NCI-H2196 (cell line): ENCODE measurements around the gene HEBP1.
A peak's percentile ranks its signal among the peaks of the same experiment; 100 is the strongest.

Experiments
- DNase-seq: peaks from one replicate; lab custom pipeline; 2025; ENCODE audit not compliant: unreplicated experiment; lab: John Stamatoyannopoulos, UW

Gene HEBP1

GRCh38 chr12:12992418-12993130, 7.5 kb downstream of the HEBP1 start:
- no peak for DNase-seq

DNA sequence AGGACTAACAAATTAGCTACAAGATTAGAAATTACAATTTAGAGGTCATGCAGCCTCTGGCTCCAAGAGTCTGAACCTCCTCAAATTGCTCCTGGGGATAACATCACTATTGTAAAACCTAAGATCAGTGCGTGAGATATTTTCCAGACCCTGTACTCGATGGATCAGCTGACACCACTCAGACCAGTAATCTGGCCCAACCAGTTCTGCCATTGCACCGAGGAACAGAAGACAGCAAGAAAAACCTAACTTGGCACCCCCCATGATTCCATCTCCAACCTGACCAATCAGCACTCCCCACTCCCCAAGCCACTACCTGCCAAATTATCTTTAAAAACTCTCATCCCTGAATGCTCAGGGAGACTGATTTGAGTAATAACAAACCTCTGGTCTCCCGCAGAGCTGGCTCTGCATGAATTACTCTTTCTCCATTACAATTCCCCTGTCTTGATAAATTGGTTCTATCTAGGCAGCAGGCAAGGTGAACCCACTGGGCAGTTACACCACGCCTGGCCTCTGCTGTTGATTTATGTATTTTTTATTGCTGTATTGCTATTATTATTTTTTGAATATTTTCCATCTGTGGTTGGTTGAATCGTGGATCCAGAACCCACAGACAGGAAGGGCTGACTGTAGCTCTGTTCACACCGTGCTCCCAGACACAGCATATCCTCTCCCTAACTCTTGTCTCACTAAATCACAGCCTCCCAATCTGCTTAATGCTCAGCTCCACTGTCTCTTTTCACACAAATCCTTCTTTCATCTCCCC, 9.2 kb downstream of the HEBP1 start:
- DNase-seq = peak; percentile 1

DNA sequence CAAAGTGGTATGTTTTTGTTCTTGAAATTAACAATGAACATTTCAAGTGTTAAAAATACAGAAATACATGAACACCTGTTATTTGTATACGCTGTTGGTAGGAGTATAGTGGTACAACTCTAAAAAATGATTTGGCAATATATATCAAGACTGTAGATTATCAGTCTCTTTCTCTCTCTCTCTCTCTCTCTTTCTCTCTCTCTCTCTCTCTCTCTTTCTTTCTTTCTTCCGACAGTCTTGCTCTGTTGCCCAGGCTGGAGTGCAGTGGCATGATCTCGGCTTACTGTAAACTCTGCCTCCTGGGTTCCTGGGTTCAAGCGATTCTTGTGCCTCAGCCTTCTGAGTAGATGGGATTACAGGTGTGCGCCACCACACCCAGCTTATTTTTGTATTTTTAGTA, 12.6 kb downstream of the HEBP1 start:
- no peak for DNase-seq

DNA sequence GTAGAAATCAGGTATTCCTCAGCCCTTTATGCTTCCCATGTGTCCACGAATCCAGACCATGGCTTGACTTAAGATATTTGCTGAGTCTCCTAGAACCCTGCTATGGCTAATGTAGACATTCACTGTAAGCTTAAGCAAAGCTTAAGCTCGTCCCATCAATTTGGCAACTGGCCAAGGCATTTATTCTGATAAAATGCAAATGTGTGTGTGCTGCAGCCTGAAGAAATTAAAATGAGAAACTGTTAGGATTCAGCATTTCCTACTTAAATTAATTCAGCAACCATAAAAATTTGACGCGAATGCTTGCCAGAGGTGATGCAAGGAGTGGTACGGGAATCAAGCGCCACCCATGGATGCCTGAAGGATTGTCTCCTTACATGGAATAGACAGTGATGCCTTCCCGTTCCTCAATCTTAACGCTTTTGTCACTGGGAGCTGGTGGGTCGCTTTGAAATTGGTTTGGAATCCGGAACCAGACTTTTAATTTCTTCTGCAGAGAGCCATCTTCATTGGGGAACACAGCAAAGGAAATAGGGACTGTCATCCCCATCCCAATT, 13.2 kb downstream of the HEBP1 start:
- DNase-seq = no peak

- DNase-seq = no peak
Observed at GRCh38 chr12:12985817-12986408, 14.2 kb downstream of the HEBP1 start.

- DNase-seq = no peak
Observed at GRCh38 chr12:12984149-12984548, 15.9 kb downstream of the HEBP1 start.

DNA sequence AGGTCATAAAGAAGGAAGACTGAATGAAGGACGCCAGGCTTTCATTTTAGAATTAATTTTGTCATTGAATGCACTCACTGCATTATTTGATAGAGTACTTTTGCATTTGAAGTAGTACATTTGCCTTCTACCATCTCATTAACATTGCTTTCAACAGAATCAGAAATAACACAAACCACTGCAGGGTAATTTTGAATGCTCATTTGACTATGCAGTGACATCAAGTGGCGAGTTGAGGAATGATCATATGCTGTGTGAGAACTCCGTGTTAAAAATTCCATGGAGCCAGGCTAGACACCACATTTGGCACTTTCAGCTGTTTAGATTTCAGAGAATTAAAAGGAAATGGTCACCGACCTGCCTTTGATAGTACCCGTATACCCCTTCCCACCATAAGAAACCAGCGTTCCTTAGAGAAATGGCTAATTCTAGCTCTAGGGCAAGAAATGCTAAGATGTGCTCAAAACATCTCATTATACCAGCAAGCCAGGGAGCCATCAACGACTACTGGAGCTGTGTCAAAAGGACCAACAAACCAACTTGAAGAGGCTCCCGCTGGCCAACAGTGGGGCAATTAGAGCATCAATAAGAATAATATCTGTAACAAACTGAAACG, 16.5 kb downstream of the HEBP1 start:
- DNase-seq = peak; percentile 11

DNA sequence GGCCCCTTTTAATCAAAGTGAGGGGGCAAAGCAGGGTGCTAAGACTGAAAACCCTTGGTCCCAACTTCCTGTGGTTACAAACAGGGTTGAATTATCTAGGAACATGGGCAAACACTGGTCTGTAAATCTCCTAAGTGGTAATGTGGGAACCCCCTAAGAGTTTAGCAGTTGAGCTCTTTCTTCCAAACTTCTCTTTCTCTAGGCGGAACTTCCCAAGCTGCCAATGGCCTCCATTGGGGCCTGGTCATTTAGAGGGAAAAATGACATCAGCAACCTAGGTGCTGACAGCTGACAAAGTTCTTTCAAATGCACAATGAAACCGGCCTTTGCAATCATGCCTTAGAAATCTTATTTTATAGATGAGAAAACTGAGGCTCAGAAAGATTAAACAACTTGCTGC, 17.7 kb downstream of the HEBP1 start:
- no peak for DNase-seq

DNA sequence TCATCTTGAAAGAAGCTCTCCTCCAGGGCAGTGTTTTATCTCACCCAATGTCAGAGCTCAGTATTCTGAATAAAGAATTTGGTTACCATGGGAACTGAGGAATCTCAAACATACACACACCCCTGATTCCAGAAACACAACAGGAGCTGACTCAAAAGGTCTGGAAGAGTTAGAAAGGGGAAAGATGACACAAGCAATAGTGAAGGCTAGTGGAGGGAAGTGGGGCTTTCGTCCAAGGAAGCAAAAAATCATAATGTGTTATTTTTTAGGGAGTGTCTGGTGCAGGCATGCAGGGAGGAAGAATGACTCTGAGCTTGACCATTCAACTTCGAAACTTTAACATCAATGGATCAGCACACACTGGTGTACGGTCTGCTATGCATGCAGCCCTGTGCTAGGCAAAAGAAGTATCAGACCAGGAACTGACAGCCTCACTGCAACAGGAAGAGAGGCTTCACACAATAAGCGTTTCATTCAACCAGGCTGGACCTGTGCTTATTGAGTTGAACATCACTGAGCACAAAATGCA, 20.3 kb downstream of the HEBP1 start:
- DNase-seq = no peak

- no peak for DNase-seq
Observed at GRCh38 chr12:12979126-12979525, 20.9 kb downstream of the HEBP1 start.

GRCh38 chr12:12977231-12977630, 22.8 kb downstream of the HEBP1 start:
- no peak for DNase-seq

DNA sequence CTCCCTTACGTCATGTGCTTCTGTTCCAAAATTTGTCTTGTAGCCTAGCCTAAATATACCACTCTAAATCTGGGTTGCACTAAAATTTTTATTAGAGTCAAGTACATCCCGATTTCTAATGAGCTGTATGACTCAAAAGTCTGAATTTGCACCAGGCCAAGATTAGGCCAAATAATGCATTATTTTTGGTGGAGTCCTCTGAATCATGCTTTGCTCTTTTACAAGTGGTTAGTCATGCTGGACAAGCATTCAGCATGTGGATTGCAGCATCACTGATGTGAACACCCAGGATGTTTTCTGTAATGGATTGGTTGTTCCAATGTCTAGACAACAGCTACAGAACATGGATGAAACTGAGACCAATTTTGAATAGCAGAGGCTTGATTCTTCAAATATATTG, 23.7 kb downstream of the HEBP1 start:
- no peak for DNase-seq

GRCh38 chr12:12975322-12976077, 24.6 kb downstream of the HEBP1 start:
- no peak for DNase-seq

DNA sequence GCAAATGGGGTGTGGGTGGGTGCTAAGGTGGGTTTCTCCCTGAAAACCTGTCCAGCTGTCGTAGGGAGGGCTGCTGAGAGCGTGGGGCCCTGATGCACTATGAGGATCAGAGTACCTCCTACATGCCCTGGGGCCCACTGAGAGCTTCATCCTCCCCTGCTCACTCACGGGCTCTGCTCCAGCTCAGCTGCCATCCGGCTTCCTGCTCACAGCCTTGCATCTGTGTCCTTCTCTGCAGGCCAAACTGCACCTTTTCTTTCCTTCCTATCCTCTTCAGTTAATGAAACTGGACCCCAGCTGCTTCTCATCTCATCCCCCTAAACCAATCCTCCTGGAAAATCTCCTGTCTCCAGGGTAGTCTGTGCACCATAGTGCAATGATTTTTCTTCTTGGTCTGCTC, 25.9 kb downstream of the HEBP1 start:
- no peak for DNase-seq

DNA sequence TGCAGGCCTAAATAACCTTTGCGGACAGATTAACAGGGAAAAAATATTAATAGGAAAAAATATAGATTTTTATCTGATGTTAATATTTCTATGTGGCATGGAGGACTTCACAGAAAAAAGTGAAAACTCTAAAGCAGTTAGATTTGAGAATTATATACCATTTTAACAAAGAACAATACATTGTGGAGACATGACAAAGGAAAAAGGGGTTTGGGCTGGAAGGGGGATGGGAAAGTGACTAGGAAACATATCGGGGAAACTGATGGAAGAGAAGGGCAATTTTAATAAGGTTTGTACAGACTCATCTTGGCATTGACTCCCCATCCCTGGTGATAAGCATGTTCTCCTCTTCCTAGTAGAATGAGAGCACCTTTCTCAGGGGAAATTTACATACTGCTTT, 27.0 kb downstream of the HEBP1 start:
- DNase-seq = no peak

DNA sequence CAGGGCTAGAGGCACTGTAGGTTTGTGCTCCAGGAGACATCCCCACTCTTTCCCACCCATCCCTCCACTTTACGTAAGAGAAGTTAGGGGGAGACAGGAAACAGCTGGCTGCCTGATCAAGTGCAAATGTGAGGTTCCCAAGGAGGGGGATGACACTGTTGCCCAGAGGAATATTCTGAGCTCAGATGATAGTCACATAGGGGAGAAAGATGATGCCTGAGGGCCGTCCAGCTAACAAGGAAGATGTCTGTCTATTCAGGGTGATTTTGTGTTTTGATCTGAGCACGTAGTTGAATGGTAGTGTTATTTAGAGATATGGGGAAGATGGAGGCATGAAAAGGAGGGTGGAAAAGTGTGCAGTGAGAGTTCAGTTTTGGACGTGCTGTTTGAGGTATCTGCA, 34.2 kb downstream of the HEBP1 start:
- DNase-seq = no peak

DNA sequence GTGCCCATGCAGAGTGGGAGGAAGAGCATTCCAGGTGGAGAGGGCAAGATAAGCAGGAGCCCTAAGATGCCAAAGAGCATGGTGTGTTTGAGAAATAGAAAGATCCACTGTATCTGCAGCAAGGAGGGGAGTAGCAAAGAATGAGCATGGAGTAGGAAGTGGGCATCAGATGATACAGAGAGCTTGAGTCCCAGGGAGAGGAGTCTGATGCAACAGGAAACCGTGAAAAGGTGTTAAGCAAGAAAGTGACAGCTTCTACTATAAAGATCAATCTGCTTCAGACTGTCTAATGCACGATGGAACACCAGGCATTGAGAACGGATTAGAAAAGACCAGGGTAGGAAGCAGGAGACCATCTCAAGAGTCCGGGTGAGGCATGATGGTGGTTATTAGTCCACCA, 35.8 kb downstream of the HEBP1 start:
- no peak for DNase-seq

DNA sequence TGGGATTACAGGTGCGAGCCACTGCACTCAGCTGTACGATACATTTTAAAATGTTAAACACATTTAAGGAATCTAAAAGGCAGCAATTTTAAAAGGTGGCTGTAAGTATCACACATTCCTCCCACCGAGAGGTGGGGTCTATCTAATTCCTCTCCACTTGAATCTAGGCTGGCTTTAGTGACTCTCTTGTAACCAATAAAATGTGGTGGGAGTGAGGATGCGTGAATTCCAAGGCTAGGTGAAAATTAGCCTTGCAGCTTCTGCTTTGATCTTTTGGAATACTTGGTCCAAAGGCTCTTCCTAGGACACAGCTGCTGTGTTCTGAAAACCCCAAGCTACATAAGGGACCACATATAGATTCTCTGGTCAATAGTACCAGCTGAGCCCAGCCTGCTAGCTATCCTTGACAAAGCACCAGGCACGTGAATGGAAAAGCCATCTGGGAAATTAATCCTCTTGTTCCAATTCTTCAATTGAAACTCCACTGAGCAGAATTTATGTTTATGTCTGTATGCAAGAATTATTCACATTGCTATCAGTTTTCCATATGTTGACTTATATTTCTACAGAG, 39.3 kb downstream of the HEBP1 start:
- no peak for DNase-seq

DNA sequence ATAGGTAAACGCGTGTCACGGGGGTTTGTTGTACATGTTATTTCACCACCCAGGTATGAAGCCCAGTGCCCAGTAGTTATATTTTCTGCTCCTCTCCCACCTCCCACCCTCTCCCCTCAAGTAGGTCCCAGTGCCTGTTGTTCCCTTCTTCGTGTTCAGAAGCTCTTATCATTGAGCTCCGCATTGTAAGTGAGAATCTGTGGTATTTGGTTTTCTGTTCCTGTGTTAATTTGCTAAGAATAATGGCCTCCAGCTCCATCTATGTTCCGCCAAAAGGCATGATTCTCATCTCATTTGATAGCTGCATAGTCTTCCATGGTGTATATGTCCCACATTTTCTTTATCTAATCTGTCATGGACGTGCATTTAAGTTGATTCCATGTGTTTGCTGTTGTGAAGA, 41.2 kb downstream of the HEBP1 start:
- no peak for DNase-seq
